H1 (cell line): ENCODE data around the gene MYO1D. TPM values are rescaled to one million over a fixed set of nuclear protein-coding genes. Genes with fewer than 3 reads are reported as not detected.

Source experiments
- CTCF ChIA-PET: fragments of 300-600 bp; sonication (Branson Sonifier 250); formaldehyde crosslinking; loops from one replicate; lab custom pipeline; 2021; ENCODE audit not compliant: partially characterized antibody; lab: Charles Lee
- POLR2A ChIA-PET: fragments of 300-600 bp; sonication (Branson Sonifier 250); formaldehyde crosslinking; loops from one replicate; lab custom pipeline; 2021; ENCODE audit warnings: inconsistent platforms; ENCODE audit not compliant: partially characterized antibody; lab: Charles Lee
- DNase-seq, 2 experiments: peaks; one replicate each; pipeline versions ENCODE4 v3.0.0 to v3.0.0-alpha.2; 2010 to 2022; ENCODE audit warnings: low spot score in 2 of 2, low read depth in 1 of 2, mixed read lengths in 1 of 2
- FAIRE-seq: peaks from 2 replicates; lab custom pipeline; 2011; peaks lifted over from hg19 to GRCh38; lab: Jason Lieb, UNC
- H2AFZ ChIP-seq: 2 replicates; pipeline ENCODE4 v1.8.1; 2012; ENCODE audit warnings: low read length, inconsistent platforms
- H2AK5ac ChIP-seq: 2 replicates; pipeline ENCODE4 v1.6.1; 2013; ENCODE audit warnings: low read depth, low read length
- H2BK120ac ChIP-seq: replicated peaks from 2 replicates; pipeline ENCODE3; 2013; ENCODE audit warnings: low read depth, low read length, inconsistent platforms
- H2BK12ac ChIP-seq: 2 replicates; pipeline ENCODE4 v1.6.1; 2013; ENCODE audit warnings: low read depth, low read length
- H2BK15ac ChIP-seq: 2 replicates; pipeline ENCODE4 v1.6.1; 2013; ENCODE audit warnings: low read length
- H2BK20ac ChIP-seq: 2 replicates; pipeline ENCODE4 v1.6.1; 2013; ENCODE audit warnings: low read length
- H2BK5ac ChIP-seq: 2 replicates; pipeline ENCODE4 v1.6.1; 2013; ENCODE audit warnings: low read depth, low read length
- H3K14ac ChIP-seq: 2 replicates; pipeline ENCODE4 v1.6.1; 2013; ENCODE audit warnings: inconsistent platforms; ENCODE audit not compliant: insufficient read length
- H3K18ac ChIP-seq: 2 replicates; pipeline ENCODE4 v1.6.1; 2013; ENCODE audit warnings: low read length; ENCODE audit errors: extremely low read depth
- H3K23ac ChIP-seq: 2 replicates; pipeline ENCODE4 v1.6.1; 2013; ENCODE audit warnings: inconsistent platforms; ENCODE audit not compliant: insufficient read length
- H3K23me2 ChIP-seq: 2 replicates; pipeline ENCODE4 v1.6.1; 2013; ENCODE audit warnings: low read depth, low read length
- H3K27ac ChIP-seq: 2 replicates; pipeline ENCODE4 v1.6.1; 2011; ENCODE audit warnings: low read depth, low read length, inconsistent platforms
- H3K27me3 ChIP-seq, 4 experiments: replicated peaks in 1 of 4; 1 replicate in 1 of 4; 2 replicates in 3 of 4; pipeline versions ENCODE4 v1.6.1 to v1.8.1; 2011 to 2013; ENCODE audit warnings: low read length in 3 of 4, mild to moderate bottlenecking in 3 of 4, inconsistent platforms in 2 of 4, mixed read lengths in 2 of 4, moderate library complexity in 1 of 4; ENCODE audit not compliant: control insufficient read depth in 3 of 4, insufficient read depth in 3 of 4; ENCODE audit errors: extremely low read depth in 1 of 4
- H3K36me3 ChIP-seq, 4 experiments: 2 replicates each; pipeline versions ENCODE4 v1.6.1 to v1.8.1; 2011 to 2013; ENCODE audit warnings: mild to moderate bottlenecking in 4 of 4, low read length in 3 of 4, moderate library complexity in 2 of 4, control low read depth in 1 of 4, inconsistent platforms in 1 of 4; ENCODE audit not compliant: insufficient read depth in 4 of 4, control insufficient read depth in 2 of 4
- H3K4ac ChIP-seq: replicated peaks from 2 replicates; pipeline ENCODE3; 2013; ENCODE audit warnings: low read length, low read depth, mixed read lengths, inconsistent platforms; ENCODE audit not compliant: insufficient read length
- H3K4me1 ChIP-seq, 4 experiments: replicated peaks in 1 of 4; 1 replicate in 1 of 4; 2 replicates in 3 of 4; pipeline versions ENCODE4 v1.6.1 to v1.8.1; 2011 to 2013; ENCODE audit warnings: low read length in 3 of 4, inconsistent platforms in 2 of 4, mixed read lengths in 1 of 4; ENCODE audit not compliant: insufficient read depth in 4 of 4, control insufficient read depth in 3 of 4
- H3K4me2 ChIP-seq, 2 experiments: 2 replicates each; pipeline versions ENCODE4 v1.6.1 to v1.8.1; 2011 to 2013; ENCODE audit warnings: low read depth in 2 of 2, low read length in 2 of 2, control low read depth in 1 of 2, inconsistent platforms in 1 of 2, mild to moderate bottlenecking in 1 of 2; ENCODE audit not compliant: insufficient read depth in 1 of 2
- H3K4me3 ChIP-seq, 4 experiments: fragments of 200-600, 300-600 bp in 1 of 4; sonication (generic), shearing (Covaris generic), sonication (Bioruptor Twin) in 1 of 4; 2 replicates each; pipeline versions ENCODE4 v1.5.1 to v1.8.1; 2011 to 2016; ENCODE audit warnings: low read length in 4 of 4, low read depth in 3 of 4, control low read depth in 2 of 4, inconsistent platforms in 2 of 4, mild to moderate bottlenecking in 2 of 4, mixed read lengths in 1 of 4, moderate library complexity in 1 of 4; ENCODE audit not compliant: insufficient read depth in 2 of 4; ENCODE audit errors: extremely low read depth in 1 of 4
- H3K56ac ChIP-seq: replicated peaks from 2 replicates; pipeline ENCODE3; 2013; ENCODE audit warnings: low read depth, mild to moderate bottlenecking, mixed read lengths, low read length, inconsistent platforms; ENCODE audit not compliant: insufficient read length
- H3K79me1 ChIP-seq: 2 replicates; pipeline ENCODE4 v1.6.1; 2013; ENCODE audit warnings: low read depth, low read length, control low read depth
- H3K79me2 ChIP-seq, 2 experiments: 2 replicates each; pipeline versions ENCODE4 v1.6.1 to v1.8.1; 2012 to 2013; ENCODE audit warnings: low read length in 2 of 2, mild to moderate bottlenecking in 2 of 2, inconsistent platforms in 1 of 2; ENCODE audit not compliant: insufficient read depth in 2 of 2, control insufficient read depth in 1 of 2
- H3K9ac ChIP-seq, 4 experiments: replicated peaks in 1 of 4; 1 replicate in 1 of 4; 2 replicates in 3 of 4; pipeline versions ENCODE4 v1.6.1 to v1.8.1; 2011 to 2013; ENCODE audit warnings: low read depth in 3 of 4, low read length in 3 of 4, control low read depth in 2 of 4, mild to moderate bottlenecking in 2 of 4, moderate library complexity in 2 of 4, inconsistent platforms in 1 of 4; ENCODE audit errors: extremely low read depth in 1 of 4
- H3K9me3 ChIP-seq, 2 experiments: 2 replicates each; pipeline versions ENCODE4 v1.6.1 to v1.8.1; 2012 to 2013; ENCODE audit warnings: mild to moderate bottlenecking in 2 of 2, moderate library complexity in 2 of 2, control low read depth in 1 of 2, inconsistent platforms in 1 of 2, low read depth in 1 of 2, low read length in 1 of 2, mixed read lengths in 1 of 2; ENCODE audit not compliant: insufficient read depth in 2 of 2
- H4K20me1 ChIP-seq, 2 experiments: replicated peaks in 1 of 2; 2 replicates each; pipeline versions ENCODE3 to v1.8.1; 2011 to 2013; ENCODE audit warnings: inconsistent platforms in 2 of 2, low read length in 2 of 2, mild to moderate bottlenecking in 1 of 2; ENCODE audit not compliant: insufficient read depth in 2 of 2, control insufficient read depth in 1 of 2
- H4K5ac ChIP-seq: 2 replicates; pipeline ENCODE4 v1.6.1; 2013; ENCODE audit warnings: low read length, low read depth, mixed read lengths, inconsistent platforms; ENCODE audit not compliant: insufficient read length
- H4K8ac ChIP-seq: 2 replicates; pipeline ENCODE4 v1.8.0; 2013; ENCODE audit warnings: mild to moderate bottlenecking, moderate library complexity, low read length, inconsistent platforms; ENCODE audit not compliant: insufficient read depth; ENCODE audit errors: extremely low read depth
- H4K91ac ChIP-seq: replicated peaks from 2 replicates; pipeline ENCODE3; 2013; ENCODE audit warnings: low read length, mixed read lengths, inconsistent platforms; ENCODE audit not compliant: insufficient read length
- CREB1 ChIP-seq: IDR thresholded peaks from 2 replicates; pipeline ENCODE4 v1.6.1; 2012; ENCODE audit warnings: inconsistent platforms
- CTCF ChIP-seq, 3 experiments: IDR thresholded peaks; 1 replicate in 2 of 3; 2 replicates in 1 of 3; pipeline versions ENCODE4 v1.5.1 to v1.6.1; 2011; ENCODE audit warnings: low read length in 3 of 3, mild to moderate bottlenecking in 3 of 3, inconsistent platforms in 2 of 3, low read depth in 1 of 3, moderate library complexity in 1 of 3; ENCODE audit not compliant: insufficient read depth in 1 of 3; ENCODE audit errors: control extremely low read depth in 1 of 3
- WGBS, 2 experiments: shearing (Covaris generic) in 1 of 2; methylation state at CpG; one replicate each; pipeline versions ENCODE4 v1.1.6 to v1.1.7; 2013 to 2015; ENCODE audit warnings: low lambda C conversion rate in 2 of 2, mixed read lengths in 2 of 2, inconsistent platforms in 1 of 2, low coverage in 1 of 2, missing lambda C conversion rate in 1 of 2; ENCODE audit not compliant: insufficient replicate concordance in 2 of 2, insufficient coverage in 1 of 2, insufficient read length in 1 of 2; ENCODE audit errors: extremely low coverage in 1 of 2, missing lambda C conversion rate in 1 of 2; 5-methylcytosine and 5-hydroxymethylcytosine counted together
- polyA plus RNA-seq, 7 experiments: library from polyadenylated mRNA; depleted of rRNA in 3 of 7; stranded (reverse) in 5 of 7; unstranded in 2 of 7; fragments of >200 nt in 5 of 7; fragments of 200-250 nt in 2 of 7; gene quantifications; 1 replicate in 5 of 7; 2 replicates in 1 of 7; 4 replicates in 1 of 7; pipeline versions ENCODE4 v1.2.1 to v1.2.3, GENCODE V29; 2011 to 2013; ENCODE audit warnings: missing spikeins in 2 of 7, mixed read lengths in 2 of 7
- total RNA-seq: library from RNA; stranded (reverse); fragmentation: NEBNext Ultra II Directional; extraction: Animal tissue kit (Norgen Biotek cat#: 25700); gene quantifications from 2 replicates; pipeline ENCODE4 v1.2.1, GENCODE V29; 2021

The MYO1D gene
- total and polyA plus RNA-seq, 2 of the 8 experiments (the other 6 are each of a cell fraction or from before 2014, with no cell fraction given), result 6.5 to 25.4 TPM

GRCh38 chr17:32909787-32910369, 33.0 kb upstream of the MYO1D start:
- 33% methylated on average over 4 of the region's 4 CpGs; no CpG with 5 or more reads in 1 of the 2 experiments for WGBS, 2 experiments
- Histone ChIP-seq H2AFZ (peak overlapping the region; percentile 98), H3K4me2 (no peak overlapping the region), H2AK5ac (no peak overlapping the region), H3K23me2 (peaks cover 2% of the 10 kb centered on the region; the same call in 1 of the 2 replicates), H2BK120ac (no peak overlapping the region), H3K14ac (no peak overlapping the region), H3K79me2 (no peaks in the 10 kb centered on the region), H4K8ac (peak overlapping the region; percentile 19; the same call in 1 of the 2 replicates), H2BK12ac (0 out of 2 replicates have a peak overlapping the region, but pooled peaks have one; percentile 10), H4K91ac (no peak overlapping the region), H3K27ac (no peak overlapping the region), H3K4me1 (peaks cover 0 to 3% (median 1%) of the 10 kb centered on the region in 4 experiments; a peak in 2 of 7 replicates), H3K4me3 (no peak overlapping the region), H2BK15ac (no peak overlapping the region), H3K9ac (no peak overlapping the region), H3K27me3 (no peaks in the 10 kb centered on the region), H2BK5ac (no peak overlapping the region), H3K9me3 (no peaks in the 10 kb centered on the region), H3K23ac (no peak overlapping the region), H3K56ac (no peak overlapping the region), H2BK20ac (peak overlapping the region; percentile 75; the same call in 1 of the 2 replicates), H3K79me1 (no peaks in the 10 kb centered on the region), H3K36me3 (no peaks in the 10 kb centered on the region), H3K18ac (peak overlapping the region; percentile 17; the same call in 1 of the 2 replicates), H4K5ac (no peak overlapping the region), H3K4ac (no peak overlapping the region), H4K20me1 (no peaks in the 10 kb centered on the region)
- DNase-seq, result peak in 1 of 2 experiments; percentile 80
- ChIA-PET CTCF (interaction anchor here (0.6 to 5.4 kb wide), 34 partner anchors 8 to 426 kb away, joined by 3 to 47 read pairs (median 4); partner anchors contain the start of gene MYO1D), POLR2A (interaction anchor here (1.5 kb wide), 1 partner anchor 127 kb away, joined by 7 read pairs; no protein-coding TSS in a partner anchor)
- FAIRE-seq, result peak; percentile 99
- no peak for TF ChIP-seq CREB1
- peak; percentile 40 to 91 (median 70) for TF ChIP-seq CTCF (IDR thresholded peaks at IDR 0.05; ENCODE audit: control extremely low read depth in 1 of 3, insufficient read depth in 1 of 3, low read depth in 1 of 3, low read length in 3 of 3)
